ENCODE results near the gene POR. TPM values are rescaled to one million over a fixed set of nuclear protein-coding genes. Genes with fewer than 3 reads are reported as not detected.
A peak's percentile ranks its signal among the peaks of the same experiment; 100 is the strongest.

Gene POR
- total and polyA plus RNA-seq, 2 of the 13 experiments (the other 11 are each of a cell fraction or from before 2014, with no cell fraction given): 145 to 266 TPM

DNA sequence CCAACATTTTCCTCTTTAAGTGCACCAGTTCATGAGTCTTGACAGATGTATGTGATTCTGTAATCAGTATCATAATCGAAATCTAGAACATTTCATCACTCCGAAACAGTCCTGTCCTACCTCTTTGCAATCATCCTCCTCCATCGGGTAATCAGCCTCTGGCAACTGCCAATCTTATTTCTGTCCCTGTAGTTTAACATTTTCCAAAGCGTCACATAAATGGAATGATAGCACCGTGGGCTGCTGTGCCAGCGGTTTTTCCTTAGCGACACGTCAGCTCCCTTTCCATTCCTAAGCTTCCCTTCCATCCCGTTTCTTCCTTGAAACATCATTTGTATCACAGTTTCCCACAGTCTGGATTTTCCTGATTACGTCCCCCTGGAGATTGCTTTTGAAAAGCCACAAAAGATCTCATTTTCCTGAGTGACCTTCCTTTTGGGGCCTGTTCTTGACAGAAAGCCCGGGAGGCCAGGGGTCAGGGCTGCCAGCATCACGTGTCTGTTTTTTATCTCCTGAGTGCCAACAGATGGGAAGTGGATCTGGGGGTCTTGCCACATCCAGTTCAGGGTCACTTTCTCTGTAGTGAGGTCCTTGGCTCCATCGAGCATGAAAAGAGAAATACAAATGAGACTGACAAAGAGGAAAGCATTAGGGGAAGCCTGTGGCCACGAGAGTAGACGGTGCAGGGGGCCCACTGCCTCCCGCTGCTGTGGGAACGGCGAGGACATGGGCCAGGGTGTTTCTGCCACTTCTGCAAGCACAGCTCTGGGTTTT, 47.8 kb downstream of the POR start (continued):
- TF ChIP-seq, protein P1, sequence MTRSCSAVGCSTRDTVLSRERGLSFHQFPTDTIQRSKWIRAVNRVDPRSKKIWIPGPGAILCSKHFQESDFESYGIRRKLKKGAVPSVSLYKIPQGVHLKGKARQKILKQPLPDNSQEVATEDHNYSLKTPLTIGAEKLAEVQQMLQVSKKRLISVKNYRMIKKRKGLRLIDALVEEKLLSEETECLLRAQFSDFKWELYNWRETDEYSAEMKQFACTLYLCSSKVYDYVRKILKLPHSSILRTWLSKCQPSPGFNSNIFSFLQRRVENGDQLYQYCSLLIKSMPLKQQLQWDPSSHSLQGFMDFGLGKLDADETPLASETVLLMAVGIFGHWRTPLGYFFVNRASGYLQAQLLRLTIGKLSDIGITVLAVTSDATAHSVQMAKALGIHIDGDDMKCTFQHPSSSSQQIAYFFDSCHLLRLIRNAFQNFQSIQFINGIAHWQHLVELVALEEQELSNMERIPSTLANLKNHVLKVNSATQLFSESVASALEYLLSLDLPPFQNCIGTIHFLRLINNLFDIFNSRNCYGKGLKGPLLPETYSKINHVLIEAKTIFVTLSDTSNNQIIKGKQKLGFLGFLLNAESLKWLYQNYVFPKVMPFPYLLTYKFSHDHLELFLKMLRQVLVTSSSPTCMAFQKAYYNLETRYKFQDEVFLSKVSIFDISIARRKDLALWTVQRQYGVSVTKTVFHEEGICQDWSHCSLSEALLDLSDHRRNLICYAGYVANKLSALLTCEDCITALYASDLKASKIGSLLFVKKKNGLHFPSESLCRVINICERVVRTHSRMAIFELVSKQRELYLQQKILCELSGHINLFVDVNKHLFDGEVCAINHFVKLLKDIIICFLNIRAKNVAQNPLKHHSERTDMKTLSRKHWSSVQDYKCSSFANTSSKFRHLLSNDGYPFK (CRISPR knock-in tag; IDR thresholded peaks at IDR 0.05; ENCODE audit: borderline replicate concordance): no peak
- TF ChIP-seq NFATC3 (CRISPR knock-in tag; IDR thresholded peaks at IDR 0.05): no peak
- peak; percentile 39; the same call in 1 of the 2 replicates for TF ChIP-seq NCOR1 (IDR thresholded peaks at IDR 0.05; ENCODE audit: borderline replicate concordance, low read length)
- TF ChIP-seq, protein P2, sequence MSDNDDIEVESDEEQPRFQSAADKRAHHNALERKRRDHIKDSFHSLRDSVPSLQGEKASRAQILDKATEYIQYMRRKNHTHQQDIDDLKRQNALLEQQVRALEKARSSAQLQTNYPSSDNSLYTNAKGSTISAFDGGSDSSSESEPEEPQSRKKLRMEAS (IDR thresholded peaks at IDR 0.05): peak; percentile 47; the same call in 1 of the 2 replicates
- no peak for TF ChIP-seq ZNF329 (CRISPR knock-in tag; IDR thresholded peaks at IDR 0.05; ENCODE audit: low read depth)
- no peak for TF ChIP-seq ZNF549 (CRISPR knock-in tag; IDR thresholded peaks at IDR 0.05)
- TF ChIP-seq MYC (CRISPR knock-in tag; IDR thresholded peaks at IDR 0.05; ENCODE audit: borderline replicate concordance): no peak
- TF ChIP-seq, protein P3, sequence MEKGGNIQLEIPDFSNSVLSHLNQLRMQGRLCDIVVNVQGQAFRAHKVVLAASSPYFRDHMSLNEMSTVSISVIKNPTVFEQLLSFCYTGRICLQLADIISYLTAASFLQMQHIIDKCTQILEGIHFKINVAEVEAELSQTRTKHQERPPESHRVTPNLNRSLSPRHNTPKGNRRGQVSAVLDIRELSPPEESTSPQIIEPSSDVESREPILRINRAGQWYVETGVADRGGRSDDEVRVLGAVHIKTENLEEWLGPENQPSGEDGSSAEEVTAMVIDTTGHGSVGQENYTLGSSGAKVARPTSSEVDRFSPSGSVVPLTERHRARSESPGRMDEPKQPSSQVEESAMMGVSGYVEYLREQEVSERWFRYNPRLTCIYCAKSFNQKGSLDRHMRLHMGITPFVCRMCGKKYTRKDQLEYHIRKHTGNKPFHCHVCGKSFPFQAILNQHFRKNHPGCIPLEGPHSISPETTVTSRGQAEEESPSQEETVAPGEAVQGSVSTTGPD (CRISPR knock-in tag; IDR thresholded peaks at IDR 0.05): no peak
- TF ChIP-seq, protein P4, sequence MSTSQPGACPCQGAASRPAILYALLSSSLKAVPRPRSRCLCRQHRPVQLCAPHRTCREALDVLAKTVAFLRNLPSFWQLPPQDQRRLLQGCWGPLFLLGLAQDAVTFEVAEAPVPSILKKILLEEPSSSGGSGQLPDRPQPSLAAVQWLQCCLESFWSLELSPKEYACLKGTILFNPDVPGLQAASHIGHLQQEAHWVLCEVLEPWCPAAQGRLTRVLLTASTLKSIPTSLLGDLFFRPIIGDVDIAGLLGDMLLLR (CRISPR knock-in tag; IDR thresholded peaks at IDR 0.05): no peak
- no peak for TF ChIP-seq MTF1 (CRISPR knock-in tag; IDR thresholded peaks at IDR 0.05)
- TF ChIP-seq, protein P5, sequence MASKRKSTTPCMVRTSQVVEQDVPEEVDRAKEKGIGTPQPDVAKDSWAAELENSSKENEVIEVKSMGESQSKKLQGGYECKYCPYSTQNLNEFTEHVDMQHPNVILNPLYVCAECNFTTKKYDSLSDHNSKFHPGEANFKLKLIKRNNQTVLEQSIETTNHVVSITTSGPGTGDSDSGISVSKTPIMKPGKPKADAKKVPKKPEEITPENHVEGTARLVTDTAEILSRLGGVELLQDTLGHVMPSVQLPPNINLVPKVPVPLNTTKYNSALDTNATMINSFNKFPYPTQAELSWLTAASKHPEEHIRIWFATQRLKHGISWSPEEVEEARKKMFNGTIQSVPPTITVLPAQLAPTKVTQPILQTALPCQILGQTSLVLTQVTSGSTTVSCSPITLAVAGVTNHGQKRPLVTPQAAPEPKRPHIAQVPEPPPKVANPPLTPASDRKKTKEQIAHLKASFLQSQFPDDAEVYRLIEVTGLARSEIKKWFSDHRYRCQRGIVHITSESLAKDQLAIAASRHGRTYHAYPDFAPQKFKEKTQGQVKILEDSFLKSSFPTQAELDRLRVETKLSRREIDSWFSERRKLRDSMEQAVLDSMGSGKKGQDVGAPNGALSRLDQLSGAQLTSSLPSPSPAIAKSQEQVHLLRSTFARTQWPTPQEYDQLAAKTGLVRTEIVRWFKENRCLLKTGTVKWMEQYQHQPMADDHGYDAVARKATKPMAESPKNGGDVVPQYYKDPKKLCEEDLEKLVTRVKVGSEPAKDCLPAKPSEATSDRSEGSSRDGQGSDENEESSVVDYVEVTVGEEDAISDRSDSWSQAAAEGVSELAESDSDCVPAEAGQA (IDR thresholded peaks at IDR 0.05; ENCODE audit: low read depth): no peak
- TF ChIP-seq, protein P5 (CRISPR knock-in tag; IDR thresholded peaks at IDR 0.05; ENCODE audit: borderline replicate concordance): no peak
- TF ChIP-seq, protein P6, sequence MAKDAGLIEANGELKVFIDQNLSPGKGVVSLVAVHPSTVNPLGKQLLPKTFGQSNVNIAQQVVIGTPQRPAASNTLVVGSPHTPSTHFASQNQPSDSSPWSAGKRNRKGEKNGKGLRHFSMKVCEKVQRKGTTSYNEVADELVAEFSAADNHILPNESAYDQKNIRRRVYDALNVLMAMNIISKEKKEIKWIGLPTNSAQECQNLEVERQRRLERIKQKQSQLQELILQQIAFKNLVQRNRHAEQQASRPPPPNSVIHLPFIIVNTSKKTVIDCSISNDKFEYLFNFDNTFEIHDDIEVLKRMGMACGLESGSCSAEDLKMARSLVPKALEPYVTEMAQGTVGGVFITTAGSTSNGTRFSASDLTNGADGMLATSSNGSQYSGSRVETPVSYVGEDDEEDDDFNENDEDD (CRISPR knock-in tag; IDR thresholded peaks at IDR 0.05; ENCODE audit: borderline replicate concordance): no peak
- 0 out of 2 replicates have a peak, but pooled peaks have one; percentile 11 for TF ChIP-seq BHLHE40 (IDR thresholded peaks at IDR 0.05; ENCODE audit: low read length)
- no peak for TF ChIP-seq NBN (conservative IDR thresholded peaks at IDR 0.05)
- TF ChIP-seq RXRB (CRISPR knock-in tag; IDR thresholded peaks at IDR 0.05; ENCODE audit: borderline replicate concordance): peak; percentile 81
